Ovary (tissue), 10 donors: Measurements from ENCODE around the gene PPIF. TPM values are rescaled to one million over a fixed set of nuclear protein-coding genes. Genes with fewer than 3 reads are reported as not detected.

Experiments
- DNase-seq, 5 donors: peaks; one replicate each; pipeline ENCODE4 v3.0.0-alpha.2; 2019 to 2020
- H3K27ac ChIP-seq, 2 donors: fragments of 200-600 bp; one replicate each; pipeline versions ENCODE4 v1.5.1 to v1.8.0; 2019 to 2022
- H3K27me3 ChIP-seq: fragments of 200-600 bp; one replicate; pipeline ENCODE4 v1.8.0; 2022
- H3K36me3 ChIP-seq: fragments of 200-600 bp; sonication (generic); one replicate; pipeline ENCODE4 v1.5.1; 2019
- H3K4me1 ChIP-seq: one replicate; pipeline ENCODE4 v1.8.1; 2013; ENCODE audit warnings: mild to moderate bottlenecking, moderate library complexity; ENCODE audit not compliant: insufficient read depth
- H3K4me3 ChIP-seq: fragments of 200-600 bp; sonication (generic); one replicate; pipeline ENCODE4 v1.5.1; 2017
- H3K9me3 ChIP-seq, 2 donors: fragments of 200-600 bp in 1 of 2; sonication (generic) in 1 of 2; one replicate each; pipeline versions ENCODE4 v1.5.1 to v1.8.1; 2013 to 2019; ENCODE audit warnings: mild to moderate bottlenecking in 1 of 2, moderate library complexity in 1 of 2
- EP300 ChIP-seq: sonication (generic); formaldehyde crosslinking; IDR thresholded peaks from one replicate; pipeline ENCODE4 v1.6.1; 2017; ENCODE audit warnings: antibody characterized with exemption
- POLR2A ChIP-seq: fragments of 450-650 bp; IDR thresholded peaks from one replicate; pipeline ENCODE4 v1.6.1; 2017; ENCODE audit warnings: antibody characterized with exemption, mild to moderate bottlenecking, moderate library complexity
- WGBS, 3 donors: extraction: QIAGEN DNeasy Blood & Tissue Kit in 1 of 3; methylation state at CpG; one replicate each; pipeline versions ENCODE4 v1.1.5 to v1.1.7; 2013 to 2017; 5-methylcytosine and 5-hydroxymethylcytosine counted together
- intact Hi-C, 4 donors: fragments of 100-400 bp; cut with DNase I; formaldehyde crosslinking; loops; one replicate each; pipeline versions ENCODE4 v1.11.0 to v1.15.1; 2022 to 2023
- long read RNA-seq, 3 donors: library from polyadenylated mRNA in 2 of 3; unstranded in 2 of 3; transcript quantifications; one replicate each; pipeline ENCODE4 v2.0.0 and lab custom pipeline, GENCODE V29; 2021 to 2026
- polyA plus RNA-seq, 2 donors: library from polyadenylated mRNA; stranded (reverse); fragments of 200-250 nt in 1 of 2; fragments of 350-450 nt in 1 of 2; fragmentation: Illumina TruSeq in 1 of 2; extraction: RNeasy Lipid Tissue Mini Kit (QIAGEN cat#74804) in 1 of 2; gene quantifications; one replicate each; pipeline ENCODE4 v1.2.3, GENCODE V29; 2013 to 2014
- total RNA-seq, 7 donors: library from RNA; depleted of rRNA in 2 of 7; stranded (reverse); fragments of >200 nt in 2 of 7; fragmentation: NEBNext Ultra II Directional in 3 of 7; extraction: Animal tissue kit (Norgen Biotek cat#: 25700) in 3 of 7; gene quantifications; one replicate each; pipeline versions ENCODE4 v1.1.0 to v1.2.4, GENCODE V29; 2016 to 2023
- TF ChIP-seq, protein P1 (sequence below), 3 donors: fragments of 450-650 bp in 2 of 3; fragments of 200-600 bp in 1 of 3; IDR thresholded peaks; one replicate each; pipeline versions ENCODE4 v1.5.1 to v1.8.0; 2016 to 2022; ENCODE audit warnings: antibody characterized with exemption in 3 of 3, mild to moderate bottlenecking in 1 of 3
- donor health status: DM: no; HTN: no; CAD: no; lungs with moderate emphysema.
- donor health status: DM: no; HTN: no; CAD: no.
- donor health status: Bipolar disorder and iron deficiency.
- donor health status: DM: yes; HTN: yes; CAD: no.
- donor health status: DM: no; HTN: no; CAD: no.
- donor health status: DM: yes; HTN: yes; CAD: no.

Gene PPIF
- total RNA-seq (10 to 100 TPM; 15.5 to 39.2 (median 32.3) TPM), polyA plus RNA-seq (10 to 100 TPM; 18.3 to 64.3 TPM)
- long read RNA-seq, donor 1, transcript PPIF-201 (6 exons, 2,190 nt): major isoform, 97 of 124 reads
- long read RNA-seq, donor 1, partial matches to known transcripts: 15 of 124 reads
- long read RNA-seq, donor 1, other reads (novel, unspliced or antisense): 10 of 124 reads
- long read RNA-seq, donor 2, transcript PPIF-201 (6 exons, 2,190 nt): major isoform, 21 of 22 reads
- long read RNA-seq, donor 2, partial matches to known transcripts: 0 of 22 reads
- long read RNA-seq, donor 2, other reads (novel, unspliced or antisense): 0 of 22 reads
- long read RNA-seq, donor 3, transcript PPIF-201 (6 exons, 2,190 nt): major isoform, 56 of 86 reads
- long read RNA-seq, donor 3, transcript PPIF-202 (6 exons, 821 nt): minor isoform, 5 of 86 reads
- long read RNA-seq, donor 3, partial matches to known transcripts: 5 of 86 reads
- long read RNA-seq, donor 3, other reads (novel, unspliced or antisense): 19 of 86 reads

DNA sequence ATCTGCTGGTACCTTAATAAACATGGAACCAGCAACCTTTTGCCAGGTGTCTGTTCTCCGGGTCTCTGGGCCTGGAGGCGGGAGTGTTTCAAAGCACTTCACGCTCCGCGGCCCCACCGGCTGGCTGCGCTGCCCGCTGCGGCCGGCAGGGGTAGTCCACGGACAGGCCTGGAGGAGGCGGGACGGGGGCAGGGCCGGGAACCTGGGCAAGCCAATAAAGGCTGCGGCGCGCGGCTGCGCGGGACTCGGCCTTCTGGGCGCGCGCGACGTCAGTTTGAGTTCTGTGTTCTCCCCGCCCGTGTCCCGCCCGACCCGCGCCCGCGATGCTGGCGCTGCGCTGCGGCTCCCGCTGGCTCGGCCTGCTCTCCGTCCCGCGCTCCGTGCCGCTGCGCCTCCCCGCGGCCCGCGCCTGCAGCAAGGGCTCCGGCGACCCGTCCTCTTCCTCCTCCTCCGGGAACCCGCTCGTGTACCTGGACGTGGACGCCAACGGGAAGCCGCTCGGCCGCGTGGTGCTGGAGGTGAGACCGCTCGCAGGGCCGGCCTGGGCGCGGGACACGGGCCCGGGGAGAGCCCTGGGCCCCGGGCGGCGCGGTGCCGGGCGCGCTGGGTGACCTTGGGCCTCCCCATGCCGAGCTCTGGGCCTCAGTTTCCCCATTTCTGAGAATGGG lies at the start of gene PPIF:
PPIF (plus strand) TSS at position 244 of the 668 bp plus-strand sequence; CDS start at position 324, 80 bp downstream.
- peak; percentile 90 for TF ChIP-seq POLR2A
- TF ChIP-seq, protein P1, sequence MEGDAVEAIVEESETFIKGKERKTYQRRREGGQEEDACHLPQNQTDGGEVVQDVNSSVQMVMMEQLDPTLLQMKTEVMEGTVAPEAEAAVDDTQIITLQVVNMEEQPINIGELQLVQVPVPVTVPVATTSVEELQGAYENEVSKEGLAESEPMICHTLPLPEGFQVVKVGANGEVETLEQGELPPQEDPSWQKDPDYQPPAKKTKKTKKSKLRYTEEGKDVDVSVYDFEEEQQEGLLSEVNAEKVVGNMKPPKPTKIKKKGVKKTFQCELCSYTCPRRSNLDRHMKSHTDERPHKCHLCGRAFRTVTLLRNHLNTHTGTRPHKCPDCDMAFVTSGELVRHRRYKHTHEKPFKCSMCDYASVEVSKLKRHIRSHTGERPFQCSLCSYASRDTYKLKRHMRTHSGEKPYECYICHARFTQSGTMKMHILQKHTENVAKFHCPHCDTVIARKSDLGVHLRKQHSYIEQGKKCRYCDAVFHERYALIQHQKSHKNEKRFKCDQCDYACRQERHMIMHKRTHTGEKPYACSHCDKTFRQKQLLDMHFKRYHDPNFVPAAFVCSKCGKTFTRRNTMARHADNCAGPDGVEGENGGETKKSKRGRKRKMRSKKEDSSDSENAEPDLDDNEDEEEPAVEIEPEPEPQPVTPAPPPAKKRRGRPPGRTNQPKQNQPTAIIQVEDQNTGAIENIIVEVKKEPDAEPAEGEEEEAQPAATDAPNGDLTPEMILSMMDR (IDR thresholded peaks at IDR 0.05): peak; percentile 96 to 98 (median 96)
- TF ChIP-seq EP300: no peak
- Histone ChIP-seq H3K27ac (peak within 1 kb of the TSS; percentile 63 to 87), H3K4me1 (peaks cover 14% of the 10 kb centered on the region), H3K36me3 (no peaks in the 10 kb centered on the region), H3K9me3 (no peaks in the 10 kb centered on the region), H3K4me3 (peak within 1 kb of the TSS; percentile 63), H3K27me3 (no peaks in the 10 kb centered on the region)
- peak; percentile 94 to 97 (median 95) for DNase-seq
- 0 to 1% (median 0%) methylated on average over 40 to 77 of the region's 77 CpGs for WGBS, 3 donors
- intact Hi-C loops: no loop called here

DNA sequence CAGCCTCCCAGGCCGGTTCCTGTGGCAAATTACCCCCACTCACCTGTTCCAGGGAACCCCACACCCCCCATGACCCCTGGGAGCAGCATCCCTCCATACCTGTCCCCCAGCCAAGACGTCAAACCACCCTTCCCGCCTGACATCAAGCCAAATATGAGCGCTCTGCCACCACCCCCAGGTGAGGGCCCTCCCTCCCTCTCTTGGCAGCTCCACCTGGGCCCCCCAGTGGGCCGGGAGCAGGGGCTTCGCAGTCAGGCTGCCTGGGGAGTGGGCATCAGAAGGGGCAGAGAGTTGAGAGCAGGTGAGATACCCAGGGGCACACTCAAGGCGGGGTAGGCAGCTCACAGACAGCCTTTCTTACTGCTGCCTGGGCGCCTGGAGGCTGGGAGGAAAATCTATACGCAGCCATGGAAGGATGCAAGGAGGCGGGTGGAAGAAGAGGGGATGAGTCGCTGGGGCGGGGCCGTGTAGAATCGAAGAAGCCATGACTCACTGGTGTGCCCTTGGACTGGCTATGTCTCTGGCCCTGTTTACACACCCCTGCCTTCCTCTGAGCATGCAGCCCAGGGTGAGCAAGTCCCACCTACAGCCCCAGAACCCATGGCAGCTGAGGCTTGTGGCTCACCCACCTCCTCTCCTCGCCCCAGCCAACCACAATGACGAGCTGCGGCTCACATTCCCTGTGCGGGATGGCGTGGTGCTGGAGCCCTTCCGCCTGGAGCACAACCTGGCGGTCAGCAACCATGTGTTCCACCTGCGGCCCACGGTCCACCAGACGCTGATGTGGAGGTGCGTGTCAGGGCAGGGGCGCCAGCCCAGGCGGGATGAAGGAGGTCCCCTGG lies 48.6 kb upstream of the PPIF start:
- intact Hi-C loops: no loop called here
- peak in 4 of 5 donors; percentile 62 to 81 (median 73) for DNase-seq
- Histone ChIP-seq H3K9me3 (no peaks in the 10 kb centered on the region), H3K27ac (peak overlapping the region; percentile 32 to 52), H3K4me1 (no peaks in the 10 kb centered on the region), H3K4me3 (no peak overlapping the region), H3K36me3 (no peaks in the 10 kb centered on the region), H3K27me3 (no peaks in the 10 kb centered on the region)
- WGBS, 3 donors: 67 to 78% (median 72%) methylated on average over 26 to 27 of the region's 27 CpGs
- no peak for TF ChIP-seq EP300
- TF ChIP-seq, protein P1 (IDR thresholded peaks at IDR 0.05): no peak
- TF ChIP-seq POLR2A: no peak

DNA sequence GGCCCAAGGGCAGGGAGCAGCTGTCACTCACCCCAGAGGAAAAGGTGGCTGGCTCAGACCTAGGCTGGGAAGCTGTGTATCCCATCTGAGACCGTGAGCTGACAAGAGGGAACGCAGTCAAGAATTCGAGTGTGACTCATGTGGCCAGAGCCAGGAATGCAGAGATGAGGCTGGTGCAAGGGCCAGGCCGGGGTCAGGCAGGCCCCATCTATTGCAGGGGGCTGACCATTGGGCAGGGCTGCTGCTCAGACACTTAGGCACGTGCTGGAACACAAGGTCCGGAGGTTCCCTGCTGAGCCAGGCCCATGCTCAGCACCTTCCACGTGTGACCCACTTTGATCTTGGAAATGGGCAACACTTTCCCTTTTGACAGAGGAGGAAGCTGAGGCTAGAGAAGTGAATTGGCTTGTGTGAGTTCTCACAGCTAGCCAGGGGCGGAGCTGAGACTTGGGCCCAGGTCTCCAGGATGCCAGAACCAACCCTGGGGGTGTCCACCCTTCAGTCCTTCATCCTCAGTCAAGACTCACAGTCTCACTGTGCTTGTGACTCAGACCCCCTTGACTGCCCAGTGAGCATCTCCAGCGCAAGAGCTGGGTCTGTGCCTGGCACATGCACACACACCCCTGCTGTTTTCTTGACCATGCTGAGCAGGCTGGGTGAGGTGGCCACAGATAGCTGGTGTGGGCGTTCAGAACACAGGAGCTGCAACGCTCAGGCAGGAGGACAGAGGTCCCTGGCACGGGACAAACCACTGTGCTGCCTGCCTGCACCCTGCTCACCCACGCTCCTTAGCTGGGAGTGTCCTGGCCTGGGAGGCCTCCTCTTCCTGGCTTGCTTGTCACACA lies 47.6 kb upstream of the PPIF start:
- Histone ChIP-seq H3K4me1 (no peaks in the 10 kb centered on the region), H3K27me3 (no peaks in the 10 kb centered on the region), H3K9me3 (no peaks in the 10 kb centered on the region), H3K4me3 (no peak overlapping the region), H3K36me3 (no peaks in the 10 kb centered on the region), H3K27ac (peak overlapping the region; percentile 32 to 52)
- 55 to 69% (median 65%) methylated on average over 12 to 13 of the region's 13 CpGs for WGBS, 3 donors
- intact Hi-C loops: no loop called here
- TF ChIP-seq, protein P1 (IDR thresholded peaks at IDR 0.05): no peak
- TF ChIP-seq POLR2A (no peak), EP300 (no peak)
- DNase-seq: peak in 1 of 5 donors; percentile 47
